Stimulated activated CD4-positive, alpha-beta T cell treated with anti-CD3 and anti-CD28 coated beads, Interleukin-1b, Interleukin-23, amount 100 ng/mL, for 48 hours (primary cell): ENCODE data around the gene KIAA0825.
"Not testable (repeated sequence)": the region's sequence is repeated elsewhere in the genome, so short reads cannot be mapped to it uniquely, and the experiment has no call there.

Experiments used
- DNase-seq: peaks from one replicate; pipeline ENCODE4 v3.0.0-alpha.2; 2020

KIAA0825 gene

GRCh38 chr5:94361161-94361560 lies 257.2 kb downstream of the KIAA0825 start:
- DNase-seq = no peak

- DNase-seq = no peak
Measured at GRCh38 chr5:94360382-94361130, 257.8 kb downstream of the KIAA0825 start.

DNA sequence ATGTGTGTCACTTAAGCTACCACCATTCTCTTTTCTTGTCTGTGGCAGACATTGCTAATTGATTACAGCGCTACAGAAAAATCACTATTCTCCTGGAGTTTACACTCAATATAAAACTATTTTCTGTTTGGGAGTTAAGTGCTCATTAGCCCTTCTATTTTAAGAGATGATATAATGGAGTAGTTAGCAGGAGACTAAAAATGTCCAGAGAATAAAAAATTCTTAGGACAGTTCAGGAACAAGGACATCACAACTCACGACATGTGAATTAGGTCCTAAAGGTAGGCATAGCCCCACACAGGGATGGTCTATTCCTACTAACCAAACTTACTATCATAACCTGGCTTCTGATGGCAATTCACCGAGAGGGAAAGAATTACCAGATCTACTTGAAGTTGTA lies 258.5 kb downstream of the KIAA0825 start:
- DNase-seq = no peak

- no peak for DNase-seq
Measured at GRCh38 chr5:94355811-94356210, 262.6 kb downstream of the KIAA0825 start.

GRCh38 chr5:94354837-94355485 lies 263.4 kb downstream of the KIAA0825 start:
- DNase-seq = not testable (repeated sequence)

GRCh38 chr5:94353605-94354004 lies 264.8 kb downstream of the KIAA0825 start:
- no peak for DNase-seq

GRCh38 chr5:94347130-94347529 lies 271.3 kb downstream of the KIAA0825 start:
- no peak for DNase-seq

- DNase-seq = no peak
Measured at GRCh38 chr5:94345257-94345656, 273.1 kb downstream of the KIAA0825 start.

DNA sequence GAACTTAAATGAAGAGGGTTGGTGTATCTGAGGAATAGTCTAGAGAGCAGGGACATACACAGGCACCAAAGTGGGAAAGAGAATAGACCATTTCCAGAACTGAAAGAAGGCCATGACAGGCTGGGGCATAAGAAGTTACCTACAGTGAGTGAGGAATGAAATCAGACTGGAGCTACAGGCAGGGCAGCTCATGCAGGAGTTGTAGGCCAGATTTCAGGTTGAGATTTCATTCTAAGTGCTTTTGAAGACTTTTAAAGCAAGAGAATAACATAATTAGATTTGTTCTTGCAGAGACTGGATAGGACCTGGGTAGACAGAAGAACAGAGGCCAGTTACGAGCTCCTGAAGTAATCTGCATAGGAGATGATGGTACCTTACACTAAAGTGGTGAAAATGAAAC lies 280.8 kb downstream of the KIAA0825 start:
- DNase-seq = no peak

DNA sequence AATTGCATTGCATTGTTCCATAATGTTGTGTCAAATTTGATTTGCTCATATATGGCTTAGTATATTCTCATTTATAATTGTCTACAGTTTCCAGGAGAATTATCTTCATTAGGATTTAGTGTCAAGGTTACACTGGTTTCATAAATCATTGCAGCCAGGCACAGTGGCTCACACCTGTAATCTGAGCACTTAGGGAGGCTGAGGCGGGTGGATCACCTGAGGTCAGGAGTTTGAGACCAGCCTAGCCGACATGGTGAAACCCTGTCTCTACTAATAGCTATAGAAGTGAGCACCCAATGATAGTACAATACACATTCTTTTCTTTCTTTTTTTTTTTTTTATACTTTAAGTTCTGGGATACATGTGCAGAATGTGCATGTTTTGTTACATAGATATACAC lies 282.5 kb downstream of the KIAA0825 start:
- DNase-seq = no peak

- no peak for DNase-seq
Measured at GRCh38 chr5:94329115-94329514, 289.3 kb downstream of the KIAA0825 start.

DNA sequence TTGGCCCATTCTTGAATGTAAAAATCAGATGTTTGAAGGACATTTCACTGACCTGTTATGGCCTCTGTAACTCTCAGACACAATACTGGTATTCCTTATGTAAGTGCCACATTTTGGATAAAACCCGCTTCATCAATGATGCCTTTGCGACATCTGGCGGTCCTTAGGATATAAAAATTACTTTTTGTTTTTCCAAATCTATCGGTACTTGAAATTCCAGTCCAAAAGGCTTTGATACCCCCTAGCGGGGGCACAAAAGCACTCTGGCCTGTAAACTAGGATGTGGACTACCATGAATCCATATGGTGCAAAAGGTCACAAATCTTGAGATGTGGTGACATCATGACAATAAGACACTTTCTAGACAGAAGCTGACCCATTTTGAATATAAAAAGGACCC lies 291.8 kb downstream of the KIAA0825 start:
- DNase-seq = no peak

GRCh38 chr5:94316916-94317838 lies 301.2 kb downstream of the KIAA0825 start:
- no peak for DNase-seq

DNA sequence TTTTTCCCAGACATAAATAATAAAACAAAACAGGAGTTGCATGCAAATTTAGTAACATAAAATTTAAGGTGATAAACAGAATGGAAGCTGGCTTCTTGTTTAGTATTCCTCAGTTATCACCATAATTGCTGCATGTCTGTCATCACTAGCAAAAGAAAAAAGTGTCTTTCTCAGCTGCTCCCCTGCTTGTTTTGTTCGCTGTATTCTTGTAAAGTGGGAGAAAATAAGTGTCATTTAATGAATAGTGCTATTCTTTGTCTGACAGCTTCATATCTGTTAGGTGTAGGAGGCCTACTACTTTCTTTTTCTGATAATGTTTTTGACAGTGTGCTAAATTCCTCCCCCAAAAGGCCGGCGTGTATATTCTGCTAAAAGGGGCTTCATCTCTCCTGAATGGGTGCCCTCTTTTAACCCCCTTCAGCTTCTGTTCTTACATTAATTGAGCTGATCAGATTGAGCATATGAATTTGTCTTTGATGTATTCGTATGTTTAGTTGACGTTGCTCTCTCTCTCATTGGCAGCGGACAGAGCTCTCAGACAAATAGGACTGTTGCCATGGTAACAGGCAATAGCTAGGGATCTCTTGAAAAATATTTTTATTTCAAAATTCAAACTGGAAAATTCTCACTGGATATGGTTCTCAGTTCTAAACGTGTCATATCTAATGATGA lies 303.8 kb downstream of the KIAA0825 start:
- no peak for DNase-seq

- no peak for DNase-seq
Measured at GRCh38 chr5:94313696-94314095, 304.7 kb downstream of the KIAA0825 start.

- DNase-seq = no peak
Measured at GRCh38 chr5:94313188-94313587, 305.2 kb downstream of the KIAA0825 start.

- DNase-seq = no peak
Measured at GRCh38 chr5:94312298-94312697, 306.1 kb downstream of the KIAA0825 start.

- DNase-seq = no peak
Measured at GRCh38 chr5:94310833-94311232, 307.6 kb downstream of the KIAA0825 start.

DNA sequence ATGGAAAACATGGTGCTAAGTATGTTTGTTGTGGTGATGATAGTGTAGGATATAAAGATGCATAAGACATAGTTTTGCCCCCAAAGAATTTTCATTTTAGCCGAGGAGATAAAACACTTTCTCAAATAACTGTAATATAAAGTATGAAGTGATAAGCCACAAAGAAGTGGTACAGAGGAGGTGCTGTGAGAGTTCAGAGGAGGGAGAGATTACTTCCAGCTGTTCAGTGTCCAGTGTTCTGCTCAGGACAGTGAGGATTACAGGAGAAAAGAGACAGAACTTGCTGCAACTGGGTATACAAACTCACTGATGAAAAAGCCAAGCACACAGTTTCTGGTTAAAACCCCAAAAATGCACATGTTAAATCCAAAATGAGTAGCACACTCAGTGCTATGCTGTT lies 309.3 kb downstream of the KIAA0825 start:
- DNase-seq = no peak

DNA sequence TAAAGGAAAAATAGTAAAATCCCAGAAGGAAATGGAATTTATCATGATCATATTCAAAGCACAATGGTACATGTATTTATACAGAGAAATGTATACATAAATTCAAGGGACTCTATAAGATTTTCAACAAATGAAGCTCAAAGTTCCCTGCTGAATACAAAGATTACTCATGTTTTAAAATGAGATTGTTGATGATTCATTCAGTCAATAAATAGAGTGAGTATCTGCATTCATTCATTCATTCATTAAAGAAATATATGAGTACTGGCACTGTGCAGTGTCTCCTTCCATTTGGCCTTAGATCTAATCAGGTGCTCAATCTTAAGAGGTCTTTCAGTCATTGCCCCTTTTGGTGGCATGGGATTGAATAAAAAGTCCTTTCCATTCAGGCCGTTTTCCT lies 310.0 kb downstream of the KIAA0825 start:
- no peak for DNase-seq

- no peak for DNase-seq
Measured at GRCh38 chr5:94304146-94304545, 314.3 kb downstream of the KIAA0825 start.

DNA sequence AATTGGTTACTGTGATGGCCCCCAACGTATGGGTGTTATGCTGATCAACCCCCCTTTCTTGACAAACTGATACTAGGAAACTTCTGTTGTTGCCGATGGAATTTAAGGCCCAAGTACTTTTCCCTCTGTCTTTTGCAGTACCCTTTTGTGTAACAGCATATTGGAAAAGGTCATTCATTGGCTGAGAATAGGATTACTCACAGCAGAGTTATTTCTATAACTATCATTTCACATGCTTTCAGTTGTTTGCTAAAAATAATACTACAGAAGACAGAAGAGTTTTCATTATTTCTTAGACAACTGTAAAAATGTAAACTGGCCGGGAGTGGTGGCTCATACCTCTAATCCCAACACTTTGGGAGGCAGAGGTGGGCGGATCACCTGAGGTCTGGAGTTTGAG lies 329.5 kb downstream of the KIAA0825 start:
- DNase-seq = no peak

DNA sequence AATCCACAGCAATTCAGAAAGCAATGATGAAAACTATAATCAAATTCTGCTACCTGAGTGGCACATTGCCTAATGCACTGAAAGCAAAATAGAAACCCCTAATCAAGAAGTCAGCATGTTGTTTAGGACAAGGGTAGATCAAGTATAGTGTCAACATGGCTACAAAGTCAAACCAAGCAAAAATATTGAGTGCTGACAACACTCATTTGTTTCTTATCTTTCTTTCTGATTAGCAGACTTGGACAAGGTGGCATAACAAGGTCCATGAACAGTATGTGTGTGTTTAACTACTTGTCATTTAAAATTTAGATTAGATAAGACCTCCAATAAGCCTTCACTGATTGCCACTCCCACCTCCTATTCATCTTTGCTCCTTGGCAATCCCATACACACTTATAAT lies 332.4 kb downstream of the KIAA0825 start:
- DNase-seq = no peak
